Measurements from ENCODE around the gene RAB3GAP2.

RAB3GAP2 gene

GRCh38 chr1:220151454-220151853 lies 120.8 kb downstream of the RAB3GAP2 start:
- H3K4me1 Mint-ChIP-seq (ENCODE audit: low read depth): no peaks in the 10 kb centered on the region
- H3K9me3 Mint-ChIP-seq: no peaks in the 10 kb centered on the region
- no peaks in the 10 kb centered on the region for H3K27me3 Mint-ChIP-seq
- H3K4me3 Mint-ChIP-seq: no peak overlapping the region
- peaks cover 84% of the 10 kb centered on the region for H3K36me3 Mint-ChIP-seq (ENCODE audit: low read depth)
- H3K27ac Mint-ChIP-seq: no peak overlapping the region
- DNase-seq: no peak

- Mint-ChIP-seq H3K4me3 (no peak overlapping the region), H3K36me3 (ENCODE audit: low read depth) (peaks cover 84% of the 10 kb centered on the region), H3K4me1 (ENCODE audit: low read depth) (peaks cover 9% of the 10 kb centered on the region), H3K9me3 (no peaks in the 10 kb centered on the region), H3K27me3 (no peaks in the 10 kb centered on the region), H3K27ac (peak overlapping the region; percentile 14)
- DNase-seq: no peak
Observed at GRCh38 chr1:220149742-220150141, 122.5 kb downstream of the RAB3GAP2 start.

- Mint-ChIP-seq H3K36me3 (ENCODE audit: low read depth) (peaks cover 88% of the 10 kb centered on the region), H3K4me1 (ENCODE audit: low read depth) (peaks cover 9% of the 10 kb centered on the region), H3K9me3 (no peaks in the 10 kb centered on the region), H3K27ac (peak overlapping the region; percentile 66), H3K4me3 (no peak overlapping the region), H3K27me3 (no peaks in the 10 kb centered on the region)
- DNase-seq: no peak
Observed at GRCh38 chr1:220144051-220144450, 128.2 kb downstream of the RAB3GAP2 start.

GRCh38 chr1:220139966-220140365 lies 132.3 kb downstream of the RAB3GAP2 start:
- Mint-ChIP-seq H3K27ac (no peak overlapping the region), H3K27me3 (no peaks in the 10 kb centered on the region), H3K36me3 (ENCODE audit: low read depth) (peaks cover 86% of the 10 kb centered on the region), H3K4me1 (ENCODE audit: low read depth) (peaks cover 15% of the 10 kb centered on the region), H3K9me3 (no peaks in the 10 kb centered on the region), H3K4me3 (no peak overlapping the region)
- no peak for DNase-seq

- no peaks in the 10 kb centered on the region for H3K27me3 Mint-ChIP-seq
- DNase-seq: no peak
- H3K9me3 Mint-ChIP-seq: no peaks in the 10 kb centered on the region
- peak overlapping the region; percentile 76 for H3K27ac Mint-ChIP-seq
- peaks cover 90% of the 10 kb centered on the region for H3K36me3 Mint-ChIP-seq (ENCODE audit: low read depth)
- no peak overlapping the region for H3K4me3 Mint-ChIP-seq
- peaks cover 15% of the 10 kb centered on the region for H3K4me1 Mint-ChIP-seq (ENCODE audit: low read depth)
Observed at GRCh38 chr1:220137019-220137786, 135.1 kb downstream of the RAB3GAP2 start.

- Mint-ChIP-seq H3K9me3 (no peaks in the 10 kb centered on the region), H3K27me3 (no peaks in the 10 kb centered on the region), H3K4me1 (ENCODE audit: low read depth) (peaks cover 15% of the 10 kb centered on the region), H3K36me3 (ENCODE audit: low read depth) (peaks cover 80% of the 10 kb centered on the region), H3K27ac (peak overlapping the region; percentile 37), H3K4me3 (no peak overlapping the region)
- DNase-seq: no peak
Observed at GRCh38 chr1:220135755-220136154, 136.5 kb downstream of the RAB3GAP2 start.

GRCh38 chr1:220129479-220130210 lies 142.6 kb downstream of the RAB3GAP2 start:
- H3K27ac Mint-ChIP-seq: peak overlapping the region; percentile 48
- H3K9me3 Mint-ChIP-seq: peaks cover 5% of the 10 kb centered on the region
- no peaks in the 10 kb centered on the region for H3K27me3 Mint-ChIP-seq
- H3K4me3 Mint-ChIP-seq: no peak overlapping the region
- peaks cover 82% of the 10 kb centered on the region for H3K36me3 Mint-ChIP-seq (ENCODE audit: low read depth)
- H3K4me1 Mint-ChIP-seq (ENCODE audit: low read depth): peaks cover 13% of the 10 kb centered on the region
- DNase-seq: no peak

- H3K27me3 Mint-ChIP-seq: no peaks in the 10 kb centered on the region
- H3K4me3 Mint-ChIP-seq: no peak overlapping the region
- no peak overlapping the region for H3K27ac Mint-ChIP-seq
- H3K36me3 Mint-ChIP-seq (ENCODE audit: low read depth): peaks cover 64% of the 10 kb centered on the region
- no peak for DNase-seq
- H3K9me3 Mint-ChIP-seq: peaks cover 5% of the 10 kb centered on the region
- peaks cover 21% of the 10 kb centered on the region for H3K4me1 Mint-ChIP-seq (ENCODE audit: low read depth)
Observed at GRCh38 chr1:220127076-220127475, 145.2 kb downstream of the RAB3GAP2 start.

- Mint-ChIP-seq H3K9me3 (peaks cover 3% of the 10 kb centered on the region), H3K4me1 (ENCODE audit: low read depth) (peaks cover 16% of the 10 kb centered on the region), H3K36me3 (ENCODE audit: low read depth) (peaks cover 56% of the 10 kb centered on the region), H3K4me3 (no peak overlapping the region), H3K27me3 (no peaks in the 10 kb centered on the region), H3K27ac (peak overlapping the region; percentile 27)
- DNase-seq: no peak
Observed at GRCh38 chr1:220124542-220124941, 147.7 kb downstream of the RAB3GAP2 start.

GRCh38 chr1:220123889-220124288 lies 148.4 kb downstream of the RAB3GAP2 start:
- peaks cover 52% of the 10 kb centered on the region for H3K36me3 Mint-ChIP-seq (ENCODE audit: low read depth)
- H3K9me3 Mint-ChIP-seq: no peaks in the 10 kb centered on the region
- no peaks in the 10 kb centered on the region for H3K27me3 Mint-ChIP-seq
- no peak for DNase-seq
- peaks cover 15% of the 10 kb centered on the region for H3K4me1 Mint-ChIP-seq (ENCODE audit: low read depth)
- no peak overlapping the region for H3K27ac Mint-ChIP-seq
- H3K4me3 Mint-ChIP-seq: no peak overlapping the region

GRCh38 chr1:220123066-220123465 lies 149.2 kb downstream of the RAB3GAP2 start:
- no peak overlapping the region for H3K4me3 Mint-ChIP-seq
- peaks cover 52% of the 10 kb centered on the region for H3K36me3 Mint-ChIP-seq (ENCODE audit: low read depth)
- H3K27me3 Mint-ChIP-seq: no peaks in the 10 kb centered on the region
- no peaks in the 10 kb centered on the region for H3K9me3 Mint-ChIP-seq
- no peak overlapping the region for H3K27ac Mint-ChIP-seq
- peaks cover 21% of the 10 kb centered on the region for H3K4me1 Mint-ChIP-seq (ENCODE audit: low read depth)
- no peak for DNase-seq

- Mint-ChIP-seq H3K4me1 (ENCODE audit: low read depth) (peaks cover 22% of the 10 kb centered on the region), H3K9me3 (no peaks in the 10 kb centered on the region), H3K27ac (peak overlapping the region; percentile 37), H3K27me3 (no peaks in the 10 kb centered on the region), H3K4me3 (no peak overlapping the region), H3K36me3 (ENCODE audit: low read depth) (peaks cover 50% of the 10 kb centered on the region)
- DNase-seq: no peak
Observed at GRCh38 chr1:220121791-220122530, 150.3 kb downstream of the RAB3GAP2 start.

- Mint-ChIP-seq H3K27ac (no peak overlapping the region), H3K9me3 (no peaks in the 10 kb centered on the region)
Observed at GRCh38 chr1:220119043-220119512, 153.2 kb downstream of the RAB3GAP2 start.

GRCh38 chr1:220113136-220113695 lies 159.0 kb downstream of the RAB3GAP2 start:
- peaks cover 7% of the 10 kb centered on the region for H3K4me1 Mint-ChIP-seq (ENCODE audit: low read depth)
- no peaks in the 10 kb centered on the region for H3K9me3 Mint-ChIP-seq
- H3K27ac Mint-ChIP-seq: no peak overlapping the region
- DNase-seq: no peak
- no peak overlapping the region for H3K4me3 Mint-ChIP-seq
- H3K27me3 Mint-ChIP-seq: no peaks in the 10 kb centered on the region
- H3K36me3 Mint-ChIP-seq (ENCODE audit: low read depth): peaks cover 84% of the 10 kb centered on the region

More at GRCh38 chr1:220119043-220119512, 153.2 kb downstream of the RAB3GAP2 start:
- H3K4me3 Mint-ChIP-seq: no peak overlapping the region
- peaks cover 56% of the 10 kb centered on the region for H3K36me3 Mint-ChIP-seq (ENCODE audit: low read depth)
- peaks cover 17% of the 10 kb centered on the region for H3K4me1 Mint-ChIP-seq (ENCODE audit: low read depth)
- DNase-seq: no peak
- no peaks in the 10 kb centered on the region for H3K27me3 Mint-ChIP-seq

Measured in activated T-cell treated with anti-CD3 and anti-CD28 coated beads, Interleukin-2, amount 50 U/mL, for 24 hours (primary cell).